Caco-2 (cell line): ENCODE measurements around the gene NDUFC2. TPM values are rescaled to one million over a fixed set of nuclear protein-coding genes. Genes with fewer than 3 reads are reported as not detected.
"Not testable (repeated sequence)": the region's sequence is repeated elsewhere in the genome, so short reads cannot be mapped to it uniquely, and the experiment has no call there.

ENCODE experiments used
- BruUV-seq: library from RNA; stranded (reverse); fragments of 400-500 nt; replicated peaks from 2 replicates; lab custom pipeline; 2021; lab: Mats Ljungman, UMichigan
- CTCF ChIA-PET: fragments of 300-600 bp; sonication (Branson Sonifier 250); formaldehyde crosslinking; loops from one replicate; lab custom pipeline; 2022; ENCODE audit warnings: antibody characterized with exemption; lab: Charles Lee
- POLR2A ChIA-PET: fragments of 300-600 bp; sonication (Branson Sonifier 250); formaldehyde crosslinking; loops from one replicate; lab custom pipeline; 2022; ENCODE audit warnings: antibody characterized with exemption; lab: Charles Lee
- DNase-seq, 2 experiments: peaks; one replicate each; pipeline versions ENCODE4 v3.0.0 to v3.0.0-alpha.2; 2020 to 2022
- H3K27me3 ChIP-seq: replicated peaks from 2 replicates; pipeline ENCODE4 v1.6.0; 2011; ENCODE audit warnings: low read length; ENCODE audit not compliant: control insufficient read depth, insufficient read depth
- H3K36me3 ChIP-seq: 2 replicates; pipeline ENCODE4 v1.5.1; 2011; ENCODE audit warnings: low read length; ENCODE audit not compliant: control insufficient read depth, insufficient read depth
- H3K4me1 ChIP-seq: fragments of 250-450 bp; sonication (Bioruptor Pico); 2 replicates; pipeline ENCODE4 v1.5.1; 2020; ENCODE audit warnings: mild to moderate bottlenecking
- H3K4me3 ChIP-seq: 2 replicates; pipeline ENCODE4 v1.5.1; 2011; ENCODE audit warnings: low read depth, mild to moderate bottlenecking, control low read depth, low read length
- H3K9me3 ChIP-seq: fragments of 250-450 bp; sonication (Bioruptor Pico); 2 replicates; pipeline ENCODE4 v1.5.1; 2020; ENCODE audit warnings: mild to moderate bottlenecking, moderate library complexity
- H3K27ac Mint-ChIP-seq: one replicate; pipeline ENCODE4 v1.8.0; 2022; ENCODE audit warnings: mixed read lengths; ENCODE audit not compliant: unreplicated experiment
- H3K27me3 Mint-ChIP-seq: one replicate; pipeline ENCODE4 v1.8.0; 2022; ENCODE audit warnings: mixed read lengths; ENCODE audit not compliant: insufficient read depth, unreplicated experiment
- H3K36me3 Mint-ChIP-seq: one replicate; pipeline ENCODE4 v1.8.0; 2022; ENCODE audit warnings: mild to moderate bottlenecking, mixed read lengths; ENCODE audit not compliant: insufficient read depth, unreplicated experiment
- H3K4me1 Mint-ChIP-seq: one replicate; pipeline ENCODE4 v1.8.0; 2022; ENCODE audit warnings: low read depth, mixed read lengths; ENCODE audit not compliant: unreplicated experiment
- H3K4me3 Mint-ChIP-seq: one replicate; pipeline ENCODE4 v1.8.0; 2022; ENCODE audit warnings: mild to moderate bottlenecking, moderate library complexity, mixed read lengths; ENCODE audit not compliant: unreplicated experiment
- H3K9me3 Mint-ChIP-seq: one replicate; pipeline ENCODE4 v1.8.0; 2022; ENCODE audit warnings: mixed read lengths; ENCODE audit not compliant: unreplicated experiment
- intact Hi-C: fragments of 100-400 bp; cut with micrococcal nuclease; formaldehyde crosslinking; loops from one replicate; pipeline ENCODE4 v1.10.0; 2022; ENCODE audit not compliant: unreplicated experiment
- total RNA-seq: library from RNA; stranded (reverse); gene quantifications from 2 replicates; pipeline ENCODE4 v1.2.3, GENCODE V29; 2022
- TF ChIP-seq, protein P1 (sequence below), 2 experiments: fragments of 200-600 bp in 1 of 2; IDR thresholded peaks; 1 replicate in 1 of 2; 2 replicates in 1 of 2; pipeline versions ENCODE4 v1.5.1 to v1.8.0; 2011 to 2022; ENCODE audit warnings: antibody characterized with exemption in 1 of 2, control low read depth in 1 of 2, inconsistent platforms in 1 of 2, low read depth in 1 of 2, low read length in 1 of 2, mild to moderate bottlenecking in 1 of 2, moderate library complexity in 1 of 2; ENCODE audit not compliant: insufficient read depth in 1 of 2, severe bottlenecking in 1 of 2, unreplicated experiment in 1 of 2

Gene NDUFC2
- total RNA-seq, 1 experiment from 2014 or later: 732 TPM

GRCh38 chr11:78060533-78060932 lies 19.1 kb downstream of the NDUFC2 start:
- H3K4me1 Mint-ChIP-seq: peaks cover 15% of the 10 kb centered on the region
- peaks cover 10% of the 10 kb centered on the region for H3K36me3 Mint-ChIP-seq
- Histone ChIP-seq H3K36me3 (no peaks in the 10 kb centered on the region), H3K4me3 (no peak overlapping the region), H3K27me3 (no peaks in the 10 kb centered on the region), H3K4me1 (peaks cover 31% of the 10 kb centered on the region), H3K9me3 (no peaks in the 10 kb centered on the region)
- intact Hi-C loops: no loop called here
- no peaks in the 10 kb centered on the region for H3K27me3 Mint-ChIP-seq
- ChIA-PET CTCF (interaction anchor here (1.0 to 1.4 kb wide), 2 partner anchors 15 to 30 kb away, joined by 3 to 13 read pairs; no protein-coding TSS in a partner anchor), POLR2A (interaction anchor here (2.0 kb wide), 1 partner anchor 79 kb away, joined by 10 read pairs; the partner anchor contains the start of gene ALG8)
- TF ChIP-seq, protein P1, sequence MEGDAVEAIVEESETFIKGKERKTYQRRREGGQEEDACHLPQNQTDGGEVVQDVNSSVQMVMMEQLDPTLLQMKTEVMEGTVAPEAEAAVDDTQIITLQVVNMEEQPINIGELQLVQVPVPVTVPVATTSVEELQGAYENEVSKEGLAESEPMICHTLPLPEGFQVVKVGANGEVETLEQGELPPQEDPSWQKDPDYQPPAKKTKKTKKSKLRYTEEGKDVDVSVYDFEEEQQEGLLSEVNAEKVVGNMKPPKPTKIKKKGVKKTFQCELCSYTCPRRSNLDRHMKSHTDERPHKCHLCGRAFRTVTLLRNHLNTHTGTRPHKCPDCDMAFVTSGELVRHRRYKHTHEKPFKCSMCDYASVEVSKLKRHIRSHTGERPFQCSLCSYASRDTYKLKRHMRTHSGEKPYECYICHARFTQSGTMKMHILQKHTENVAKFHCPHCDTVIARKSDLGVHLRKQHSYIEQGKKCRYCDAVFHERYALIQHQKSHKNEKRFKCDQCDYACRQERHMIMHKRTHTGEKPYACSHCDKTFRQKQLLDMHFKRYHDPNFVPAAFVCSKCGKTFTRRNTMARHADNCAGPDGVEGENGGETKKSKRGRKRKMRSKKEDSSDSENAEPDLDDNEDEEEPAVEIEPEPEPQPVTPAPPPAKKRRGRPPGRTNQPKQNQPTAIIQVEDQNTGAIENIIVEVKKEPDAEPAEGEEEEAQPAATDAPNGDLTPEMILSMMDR (IDR thresholded peaks at IDR 0.05; ENCODE audit: insufficient read depth in 1 of 2, low read depth in 1 of 2, low read length in 1 of 2, severe bottlenecking in 1 of 2, unreplicated experiment in 1 of 2): no peak
- no peaks in the 10 kb centered on the region for H3K9me3 Mint-ChIP-seq
- H3K27ac Mint-ChIP-seq: no peak overlapping the region
- BruUV-seq: no TSS peak
- H3K4me3 Mint-ChIP-seq: no peak overlapping the region
- DNase-seq: no peak

GRCh38 chr11:78059749-78060328 lies 19.8 kb downstream of the NDUFC2 start:
- BruUV-seq, H3K36me3 Mint-ChIP-seq, H3K4me3 ChIP-seq, H3K27ac Mint-ChIP-seq, H3K27me3 Mint-ChIP-seq, H3K9me3 ChIP-seq, intact Hi-C loops, H3K27me3 ChIP-seq, POLR2A ChIA-PET, H3K9me3 Mint-ChIP-seq, DNase-seq, H3K36me3 ChIP-seq, H3K4me3 Mint-ChIP-seq: not testable (repeated sequence)
- H3K4me1 Mint-ChIP-seq: peaks cover 15% of the 10 kb centered on the region
- peaks cover 31% of the 10 kb centered on the region for H3K4me1 ChIP-seq
- CTCF ChIA-PET: interaction anchor here (0.7 kb wide), 1 partner anchor 326 kb away, joined by 3 read pairs; no protein-coding TSS in a partner anchor

GRCh38 chr11:78057462-78058055 lies 22.1 kb downstream of the NDUFC2 start:
- H3K9me3 ChIP-seq: no peaks in the 10 kb centered on the region
- H3K4me3 ChIP-seq: no peak overlapping the region
- H3K27me3 ChIP-seq: no peaks in the 10 kb centered on the region
- Mint-ChIP-seq H3K4me3 (no peak overlapping the region), H3K9me3 (no peaks in the 10 kb centered on the region), H3K27ac (no peak overlapping the region), H3K27me3 (no peaks in the 10 kb centered on the region), H3K4me1 (peaks cover 15% of the 10 kb centered on the region), H3K36me3 (peaks cover 15% of the 10 kb centered on the region)
- intact Hi-C loops: no loop called here
- DNase-seq: no peak
- TF ChIP-seq, protein P1 (IDR thresholded peaks at IDR 0.05; ENCODE audit: insufficient read depth in 1 of 2, low read depth in 1 of 2, low read length in 1 of 2, severe bottlenecking in 1 of 2, unreplicated experiment in 1 of 2): no peak
- POLR2A ChIA-PET: interaction anchor here (0.9 kb wide), 1 partner anchor 222 kb away, joined by 5 read pairs; no protein-coding TSS in a partner anchor
- CTCF ChIA-PET: interaction anchor here (0.6 kb wide), 1 partner anchor 20 kb away, joined by 4 read pairs; no protein-coding TSS in a partner anchor
- peaks cover 23% of the 10 kb centered on the region for H3K4me1 ChIP-seq
- H3K36me3 ChIP-seq: no peaks in the 10 kb centered on the region
- BruUV-seq: no TSS peak
